PC-3 (cell line): ENCODE data around the gene KIF21A. TPM values are rescaled to one million over a fixed set of nuclear protein-coding genes. Genes with fewer than 3 reads are reported as not detected.

Experiments
- ATAC-seq: fragments of 200-7000 bp; cut with Tn5 transposase; 2 replicates; pipeline ENCODE4 v1.9.1; 2020; ENCODE audit warnings: mild to moderate bottlenecking, moderate library complexity
- BruUV-seq: library from RNA; stranded (reverse); fragments of 400-500 nt; replicated peaks from 2 replicates; lab custom pipeline; 2021; lab: Mats Ljungman, UMichigan
- CTCF ChIA-PET: fragments of 300-600 bp; sonication (Branson Sonifier 250); formaldehyde crosslinking; loops from one replicate; lab custom pipeline; 2022; ENCODE audit warnings: antibody characterized with exemption; lab: Charles Lee
- POLR2A ChIA-PET: fragments of 300-600 bp; sonication (Branson Sonifier 250); formaldehyde crosslinking; loops from one replicate; lab custom pipeline; 2022; ENCODE audit warnings: antibody characterized with exemption; ENCODE audit not compliant: unreplicated experiment; lab: Charles Lee
- DNase-seq: peaks from one replicate; pipeline ENCODE4 v3.0.0-alpha.2; 2015
- H2AFZ ChIP-seq: fragments of 300-600 bp; sonication (generic); 2 replicates; pipeline ENCODE4 v1.6.0; 2016; ENCODE audit warnings: antibody characterized with exemption, low read length
- H3F3A ChIP-seq: fragments of 300-600 bp; sonication (generic); one replicate; pipeline ENCODE4 v1.6.0; 2017; ENCODE audit warnings: antibody characterized with exemption, low read length, control low read depth, mild to moderate bottlenecking; ENCODE audit not compliant: unreplicated experiment
- H3K27ac ChIP-seq: fragments of 300-600 bp; sonication (generic); 2 replicates; pipeline ENCODE4 v1.5.1; 2016; ENCODE audit warnings: mild to moderate bottlenecking, low read length
- H3K27me3 ChIP-seq: fragments of 300-600 bp; sonication (generic); 2 replicates; pipeline ENCODE4 v1.6.1; 2016; ENCODE audit warnings: low read length, mixed read lengths
- H3K36me3 ChIP-seq: fragments of 300-600 bp; sonication (generic); 2 replicates; pipeline ENCODE4 v1.6.1; 2016; ENCODE audit warnings: low read depth, mixed run types, low read length, mixed read lengths
- H3K4me1 ChIP-seq: fragments of 300-600 bp; sonication (generic); 2 replicates; pipeline ENCODE4 v1.5.1; 2016; ENCODE audit warnings: low read length; ENCODE audit not compliant: insufficient read depth
- H3K4me2 ChIP-seq: fragments of 300-600 bp; sonication (generic); 2 replicates; pipeline ENCODE4 v1.6.0; 2016; ENCODE audit warnings: low read length
- H3K4me3 ChIP-seq: fragments of 300-600 bp; sonication (generic); 2 replicates; pipeline ENCODE4 v1.5.1; 2016; ENCODE audit warnings: mild to moderate bottlenecking, low read length, mixed read lengths
- H3K79me2 ChIP-seq: fragments of 300-600 bp; sonication (generic); 2 replicates; pipeline ENCODE4 v1.6.1; 2017; ENCODE audit warnings: low read length, mixed read lengths
- H3K9ac ChIP-seq: fragments of 300-600 bp; sonication (generic); 2 replicates; pipeline ENCODE4 v1.6.0; 2016; ENCODE audit warnings: mild to moderate bottlenecking, low read length
- H3K9me2 ChIP-seq: fragments of 300-600 bp; sonication (generic); replicated peaks from 2 replicates; pipeline ENCODE4 v1.6.1; 2016; ENCODE audit warnings: mixed run types, low read length, mixed read lengths
- H3K9me3 ChIP-seq: fragments of 300-600 bp; sonication (generic); 2 replicates; pipeline ENCODE4 v1.6.1; 2016; ENCODE audit warnings: low read length, mixed read lengths
- H4K20me1 ChIP-seq: fragments of 300-600 bp; sonication (generic); 2 replicates; pipeline ENCODE4 v1.6.1; 2016; ENCODE audit warnings: low read length, mixed read lengths
- CTCF ChIP-seq: fragments of 300-600 bp; sonication (generic); conservative IDR thresholded peaks from 2 replicates; pipeline ENCODE4 v1.5.1; 2017; ENCODE audit warnings: antibody characterized with exemption, low read depth, mild to moderate bottlenecking, low read length
- EZH2 ChIP-seq: fragments of 300-600 bp; sonication (generic); IDR thresholded peaks from one replicate; pipeline ENCODE4 v1.6.1; 2017; ENCODE audit warnings: antibody characterized with exemption, mild to moderate bottlenecking, low read length; ENCODE audit not compliant: unreplicated experiment
- EZH2phosphoT487 ChIP-seq: fragments of 300-600 bp; sonication (generic); IDR thresholded peaks from 2 replicates; pipeline ENCODE4 v1.6.1; 2018; ENCODE audit warnings: mild to moderate bottlenecking, antibody characterized with exemption, low read length, borderline replicate concordance
- intact Hi-C: fragments of 100-400 bp; cut with micrococcal nuclease; formaldehyde crosslinking; loops from 2 replicates; pipeline ENCODE4 v1.9.0; 2023
- total RNA-seq: library from RNA; depleted of rRNA; stranded (reverse); fragments of >200 nt; gene quantifications from 2 replicates; pipeline ENCODE4 v1.2.3, GENCODE V29; 2014

Gene KIF21A
- total RNA-seq, 1 experiment from 2014 or later, result 25.1 TPM

- ATAC-seq (no peak), DNase-seq (no peak)
- Histone ChIP-seq H3K4me3 (no peak overlapping the region), H4K20me1 (no peaks in the 10 kb centered on the region), H3K27me3 (no peaks in the 10 kb centered on the region), H3K36me3 (no peaks in the 10 kb centered on the region), H2AFZ (no peak overlapping the region), H3K27ac (no peak overlapping the region), H3K9me2 (no peaks in the 10 kb centered on the region), H3K9ac (no peak overlapping the region), H3K9me3 (no peaks in the 10 kb centered on the region), H3K4me1 (peaks cover 24% of the 10 kb centered on the region), H3F3A (no peaks in the 10 kb centered on the region), H3K79me2 (peaks cover 14% of the 10 kb centered on the region; the same call in 1 of the 2 replicates), H3K4me2 (no peak overlapping the region)
- TF ChIP-seq EZH2phosphoT487 (no peak), EZH2 (no peak), CTCF (peak; percentile 29)
- BruUV-seq, result no TSS peak
- CTCF ChIA-PET, result no interaction called here
- POLR2A ChIA-PET, result no interaction called here
- intact Hi-C loops, result no loop called here
Observed at GRCh38 chr12:39375206-39375808, 67.6 kb downstream of the KIF21A start.

- no peaks in the 10 kb centered on the region for H4K20me1 ChIP-seq
- peak overlapping the region; percentile 70 for H3K4me2 ChIP-seq
- no peaks in the 10 kb centered on the region for H3K36me3 ChIP-seq
- BruUV-seq, result no TSS peak
- H2AFZ ChIP-seq, result peak overlapping the region; percentile 33
- POLR2A ChIA-PET, result no interaction called here
- peaks cover 6% of the 10 kb centered on the region for H3F3A ChIP-seq
- TF ChIP-seq EZH2, result no peak
- TF ChIP-seq EZH2phosphoT487, result no peak
- TF ChIP-seq CTCF, result no peak
- ATAC-seq, result peak; percentile 79
- H3K9me2 ChIP-seq, result no peaks in the 10 kb centered on the region
- no peak overlapping the region for H3K9ac ChIP-seq
- intact Hi-C loops, result no loop called here
- no peak overlapping the region for H3K4me3 ChIP-seq
- H3K27ac ChIP-seq, result peak overlapping the region; percentile 34
- DNase-seq, result peak; percentile 69
- H3K27me3 ChIP-seq, result no peaks in the 10 kb centered on the region
- peaks cover 40% of the 10 kb centered on the region for H3K4me1 ChIP-seq
- peaks cover 14% of the 10 kb centered on the region; the same call in 1 of the 2 replicates for H3K79me2 ChIP-seq
- CTCF ChIA-PET, result no interaction called here
- H3K9me3 ChIP-seq, result no peaks in the 10 kb centered on the region
Observed at GRCh38 chr12:39372929-39373328, 70.0 kb downstream of the KIF21A start.

GRCh38 chr12:39372204-39372925, 70.6 kb downstream of the KIF21A start:
- ChIA-PET CTCF (no interaction called here), POLR2A (no interaction called here)
- no peaks in the 10 kb centered on the region for H3K36me3 ChIP-seq
- TF ChIP-seq EZH2, result no peak
- no peak for TF ChIP-seq CTCF
- no peak for TF ChIP-seq EZH2phosphoT487
- peaks cover 6% of the 10 kb centered on the region for H3F3A ChIP-seq
- DNase-seq (no peak), ATAC-seq (no peak)
- intact Hi-C loops, result no loop called here
- H2AFZ ChIP-seq, result no peak overlapping the region
- H3K4me2 ChIP-seq, result peak overlapping the region; percentile 70; the same call in 1 of the 2 replicates
- peaks cover 45% of the 10 kb centered on the region for H3K4me1 ChIP-seq
- no peaks in the 10 kb centered on the region for H4K20me1 ChIP-seq
- no TSS peak for BruUV-seq
- H3K27ac ChIP-seq, result no peak overlapping the region
- peaks cover 14% of the 10 kb centered on the region; the same call in 1 of the 2 replicates for H3K79me2 ChIP-seq
- no peak overlapping the region for H3K4me3 ChIP-seq
- no peaks in the 10 kb centered on the region for H3K9me2 ChIP-seq
- no peaks in the 10 kb centered on the region for H3K27me3 ChIP-seq
- no peak overlapping the region for H3K9ac ChIP-seq
- H3K9me3 ChIP-seq, result no peaks in the 10 kb centered on the region
